CD14-positive monocyte (primary cell): ENCODE results near the gene NFKBIZ. TPM values are rescaled to one million over a fixed set of nuclear protein-coding genes. Genes with fewer than 3 reads are reported as not detected.
"Not testable (repeated sequence)": the region's sequence is repeated elsewhere in the genome, so short reads cannot be mapped to it uniquely, and the experiment has no call there.

Experiments
- DNase-seq, 3 donors: peaks; one replicate each; pipeline ENCODE4 v3.0.0-alpha.2; 2011 to 2022
- H2AFZ ChIP-seq: 2 replicates; pipeline ENCODE4 v1.6.0; 2012; ENCODE audit warnings: mild to moderate bottlenecking, low read depth, low read length, inconsistent platforms; ENCODE audit not compliant: insufficient read depth, poor library complexity, severe bottlenecking
- H3K27ac ChIP-seq, 2 donors: 1 replicate in 1 of 2; 2 replicates in 1 of 2; pipeline ENCODE4 v1.5.1; 2012 to 2013; ENCODE audit warnings: low read length in 2 of 2, control low read depth in 1 of 2, inconsistent platforms in 1 of 2, low read depth in 1 of 2, mild to moderate bottlenecking in 1 of 2
- H3K27me3 ChIP-seq, 2 donors: one replicate each; pipeline versions ENCODE4 v1.6.0 to v1.6.1; 2011 to 2013; ENCODE audit warnings: low read length in 2 of 2; ENCODE audit not compliant: control insufficient read depth in 2 of 2, insufficient read depth in 2 of 2
- H3K36me3 ChIP-seq, 2 donors: replicated peaks in 1 of 2; 1 replicate in 1 of 2; 2 replicates in 1 of 2; pipeline versions ENCODE4 v1.5.1 to v1.6.1; 2012 to 2013; ENCODE audit warnings: low read length in 2 of 2, control low read depth in 1 of 2, inconsistent platforms in 1 of 2, mild to moderate bottlenecking in 1 of 2; ENCODE audit not compliant: insufficient read depth in 2 of 2, control insufficient read depth in 1 of 2
- H3K4me1 ChIP-seq, 2 donors: 1 replicate in 1 of 2; 2 replicates in 1 of 2; pipeline versions ENCODE4 v1.5.1 to v1.6.1; 2012 to 2013; ENCODE audit warnings: low read length in 2 of 2, control low read depth in 1 of 2, inconsistent platforms in 1 of 2, mild to moderate bottlenecking in 1 of 2, moderate library complexity in 1 of 2; ENCODE audit not compliant: insufficient read depth in 2 of 2, control insufficient read depth in 1 of 2
- H3K4me2 ChIP-seq: replicated peaks from 2 replicates; pipeline ENCODE3; 2012; ENCODE audit warnings: low read length, moderate library complexity, mild to moderate bottlenecking; ENCODE audit not compliant: poor library complexity, severe bottlenecking; ENCODE audit errors: extremely low read depth
- H3K4me3 ChIP-seq, 3 experiments: fragments of 200-600 bp in 1 of 3; sonication (generic) in 1 of 3; replicated peaks in 1 of 3; 1 replicate in 2 of 3; 2 replicates in 1 of 3; pipeline ENCODE4 v1.5.1; 2011 to 2013; ENCODE audit warnings: low read length in 3 of 3, mild to moderate bottlenecking in 3 of 3, control low read depth in 2 of 3, low read depth in 2 of 3, inconsistent platforms in 1 of 3, moderate library complexity in 1 of 3
- H3K79me2 ChIP-seq: 2 replicates; pipeline ENCODE4 v1.6.0; 2012; ENCODE audit warnings: mild to moderate bottlenecking, control low read depth, inconsistent platforms, low read length, moderate library complexity; ENCODE audit not compliant: insufficient read depth
- H3K9ac ChIP-seq: 2 replicates; pipeline ENCODE4 v1.6.0; 2017; ENCODE audit warnings: low read length, mild to moderate bottlenecking; ENCODE audit not compliant: insufficient read depth, poor library complexity, severe bottlenecking
- H3K9me3 ChIP-seq, 2 donors: replicated peaks in 1 of 2; 1 replicate in 1 of 2; 2 replicates in 1 of 2; pipeline versions ENCODE4 v1.5.1 to v1.6.1; 2012 to 2013; ENCODE audit warnings: low read length in 2 of 2, control low read depth in 1 of 2; ENCODE audit not compliant: control insufficient read depth in 1 of 2, insufficient read depth in 1 of 2
- H4K20me1 ChIP-seq: 2 replicates; pipeline ENCODE4 v1.6.0; 2012; ENCODE audit warnings: mild to moderate bottlenecking, low read length, control low read depth, moderate library complexity; ENCODE audit not compliant: insufficient read depth
- H3K27ac Mint-ChIP-seq, 7 donors: one replicate each; pipeline ENCODE4 v1.8.0; 2020; ENCODE audit warnings: mild to moderate bottlenecking in 7 of 7, mixed read lengths in 7 of 7, moderate library complexity in 6 of 7, inconsistent platforms in 2 of 7
- H3K27me3 Mint-ChIP-seq, 3 donors: one replicate each; pipeline ENCODE4 v1.8.0; 2021 to 2022; ENCODE audit warnings: low read depth in 3 of 3, mild to moderate bottlenecking in 3 of 3, mixed read lengths in 3 of 3, moderate library complexity in 3 of 3, inconsistent platforms in 1 of 3
- H3K36me3 Mint-ChIP-seq, 2 donors: one replicate each; pipeline ENCODE4 v1.8.0; 2020; ENCODE audit warnings: mixed read lengths in 2 of 2, inconsistent platforms in 1 of 2, mild to moderate bottlenecking in 1 of 2
- H3K4me1 Mint-ChIP-seq: one replicate; pipeline ENCODE4 v1.8.0; 2020; ENCODE audit warnings: mild to moderate bottlenecking, mixed read lengths
- H3K4me3 Mint-ChIP-seq, 2 donors: one replicate each; pipeline ENCODE4 v1.8.0; 2020; ENCODE audit warnings: mild to moderate bottlenecking in 2 of 2, mixed read lengths in 2 of 2, moderate library complexity in 1 of 2
- H3K9me3 Mint-ChIP-seq, 7 donors: one replicate each; pipeline ENCODE4 v1.8.0; 2020 to 2022; ENCODE audit warnings: mixed read lengths in 7 of 7, mild to moderate bottlenecking in 6 of 7, moderate library complexity in 6 of 7, inconsistent platforms in 2 of 7
- WGBS: methylation state at CpG from one replicate; pipeline ENCODE4 v1.1.5; 2013; ENCODE audit warnings: missing lambda C conversion rate; ENCODE audit not compliant: insufficient coverage; 5-methylcytosine and 5-hydroxymethylcytosine counted together
- intact Hi-C, 2 donors: fragments of 100-400 bp; cut with micrococcal nuclease; formaldehyde crosslinking; loops; one replicate each; pipeline versions ENCODE4 v1.15.0 to v1.15.1; 2023
- polyA plus RNA-seq, 3 donors: library from polyadenylated mRNA; depleted of rRNA in 1 of 3; unstranded in 2 of 3; stranded (reverse) in 1 of 3; fragments of 300-500 nt in 2 of 3; fragments of >200 nt in 1 of 3; fragmentation: Illumina TruSeq in 2 of 3; gene quantifications; 1 replicate in 2 of 3; 2 replicates in 1 of 3; pipeline ENCODE4 v1.2.3, GENCODE V29; 2012 to 2021
- TF ChIP-seq, protein P1 (sequence below): fragments of 200-600 bp; IDR thresholded peaks from one replicate; pipeline ENCODE4 v1.8.0; 2022; ENCODE audit warnings: antibody characterized with exemption, mild to moderate bottlenecking

The NFKBIZ gene
- polyA plus RNA-seq, 3 donors = 71.0 to 592 (median 84.9) TPM

- DNase-seq = no peak
- H3K27ac ChIP-seq = peak overlapping the region in 1 of 2 donors; percentile 47
- H3K36me3 ChIP-seq = peaks cover 48 to 62% of the 10 kb centered on the region in 2 donors
- H3K4me1 ChIP-seq = peaks cover 3 to 23% of the 10 kb centered on the region in 2 donors
- TF ChIP-seq, protein P1, sequence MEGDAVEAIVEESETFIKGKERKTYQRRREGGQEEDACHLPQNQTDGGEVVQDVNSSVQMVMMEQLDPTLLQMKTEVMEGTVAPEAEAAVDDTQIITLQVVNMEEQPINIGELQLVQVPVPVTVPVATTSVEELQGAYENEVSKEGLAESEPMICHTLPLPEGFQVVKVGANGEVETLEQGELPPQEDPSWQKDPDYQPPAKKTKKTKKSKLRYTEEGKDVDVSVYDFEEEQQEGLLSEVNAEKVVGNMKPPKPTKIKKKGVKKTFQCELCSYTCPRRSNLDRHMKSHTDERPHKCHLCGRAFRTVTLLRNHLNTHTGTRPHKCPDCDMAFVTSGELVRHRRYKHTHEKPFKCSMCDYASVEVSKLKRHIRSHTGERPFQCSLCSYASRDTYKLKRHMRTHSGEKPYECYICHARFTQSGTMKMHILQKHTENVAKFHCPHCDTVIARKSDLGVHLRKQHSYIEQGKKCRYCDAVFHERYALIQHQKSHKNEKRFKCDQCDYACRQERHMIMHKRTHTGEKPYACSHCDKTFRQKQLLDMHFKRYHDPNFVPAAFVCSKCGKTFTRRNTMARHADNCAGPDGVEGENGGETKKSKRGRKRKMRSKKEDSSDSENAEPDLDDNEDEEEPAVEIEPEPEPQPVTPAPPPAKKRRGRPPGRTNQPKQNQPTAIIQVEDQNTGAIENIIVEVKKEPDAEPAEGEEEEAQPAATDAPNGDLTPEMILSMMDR = no peak
- no peak overlapping the region for H3K4me2 ChIP-seq
- no peaks in the 10 kb centered on the region for H3K9me3 ChIP-seq
- Mint-ChIP-seq H3K4me3 (no peak overlapping the region), H3K27me3 (no peaks in the 10 kb centered on the region), H3K27ac (peak overlapping the region; percentile 0 to 67 (median 53)), H3K36me3 (peaks cover 63 to 70% of the 10 kb centered on the region in 2 donors), H3K4me1 (peaks cover 30% of the 10 kb centered on the region), H3K9me3 (no peaks in the 10 kb centered on the region)
- no peak overlapping the region for H3K4me3 ChIP-seq
- H2AFZ ChIP-seq = no peak overlapping the region
- no peaks in the 10 kb centered on the region for H3K27me3 ChIP-seq
- peaks cover 56% of the 10 kb centered on the region for H4K20me1 ChIP-seq
- peaks cover 19% of the 10 kb centered on the region for H3K79me2 ChIP-seq
- 83% methylated on average over 1 of the region's 5 CpGs for WGBS
- H3K9ac ChIP-seq = no peak overlapping the region
- intact Hi-C loops = loop anchor here in 1 of 2 donors (5.0 kb wide), 1 partner anchor 40 kb away; no protein-coding TSS in a partner anchor
Measured at GRCh38 chr3:101861789-101862415, 12.6 kb downstream of the NFKBIZ start.

GRCh38 chr3:101862416-101863165 is 13.3 kb downstream of the NFKBIZ start:
- intact Hi-C loops = loop anchor here in 1 of 2 donors (5.0 kb wide), 1 partner anchor 40 kb away; no protein-coding TSS in a partner anchor
- Mint-ChIP-seq H3K4me3 (no peak overlapping the region), H3K9me3 (no peaks in the 10 kb centered on the region)

DNA sequence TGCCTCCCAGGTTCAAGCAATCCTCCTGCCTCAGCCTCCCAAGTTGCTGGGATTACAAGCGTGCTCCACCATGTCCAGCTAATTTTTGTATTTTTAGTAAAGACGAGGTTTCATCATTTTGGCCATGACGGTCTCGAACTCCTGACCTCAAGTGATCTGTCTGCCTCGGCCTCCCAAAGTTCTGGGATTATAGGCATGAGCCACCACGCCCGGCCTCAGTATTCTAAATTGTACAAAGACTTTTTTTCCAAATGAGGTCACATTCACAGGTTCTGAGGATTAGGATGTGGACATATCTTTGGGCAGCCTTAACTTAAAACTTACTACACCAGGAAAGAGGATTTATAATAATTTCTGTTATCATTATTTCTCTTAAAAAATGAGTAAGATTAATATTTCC is 15.6 kb downstream of the NFKBIZ start:
- Histone ChIP-seq H3K4me1 (peaks cover 8 to 15% of the 10 kb centered on the region in 2 donors), H3K36me3 (peaks cover 18 to 32% of the 10 kb centered on the region in 2 donors), H4K20me1 (peaks cover 26% of the 10 kb centered on the region)
- Mint-ChIP-seq H3K36me3 (peaks cover 33 to 40% of the 10 kb centered on the region in 2 donors), H3K27ac (peak overlapping the region in 1 of 7 donors; percentile 30), H3K4me1 (peaks cover 25% of the 10 kb centered on the region)
- H3K4me2 ChIP-seq, H3K27ac ChIP-seq, H3K27me3 Mint-ChIP-seq, DNase-seq, H3K9me3 ChIP-seq, H3K4me3 Mint-ChIP-seq, H3K79me2 ChIP-seq, H3K4me3 ChIP-seq, H3K9ac ChIP-seq, H2AFZ ChIP-seq, H3K27me3 ChIP-seq, H3K9me3 Mint-ChIP-seq: not testable (repeated sequence)
- 94% methylated on average over 5 of the region's 7 CpGs for WGBS
- intact Hi-C loops = loop anchor here in 1 of 2 donors (5.0 kb wide), 1 partner anchor 37 kb away; no protein-coding TSS in a partner anchor

More at GRCh38 chr3:101862416-101863165, 13.3 kb downstream of the NFKBIZ start:
- Mint-ChIP-seq H3K4me1 (peaks cover 24% of the 10 kb centered on the region), H3K36me3 (peaks cover 56 to 63% of the 10 kb centered on the region in 2 donors), H3K27me3 (no peaks in the 10 kb centered on the region), H3K27ac (peak overlapping the region in 5 of 7 donors; percentile 32 to 82 (median 59))
- Histone ChIP-seq H3K4me3 (no peak overlapping the region), H3K27ac (peak overlapping the region in 1 of 2 donors; percentile 22), H3K79me2 (peaks cover 13% of the 10 kb centered on the region), H3K4me2 (no peak overlapping the region), H3K9ac (no peak overlapping the region), H3K27me3 (no peaks in the 10 kb centered on the region), H2AFZ (no peak overlapping the region), H3K4me1 (peaks cover 0 to 17% of the 10 kb centered on the region in 2 donors), H4K20me1 (peaks cover 49% of the 10 kb centered on the region), H3K9me3 (no peaks in the 10 kb centered on the region), H3K36me3 (peaks cover 41 to 55% of the 10 kb centered on the region in 2 donors)
- WGBS = no CpG with 5 or more reads among the region's 3 CpGs
- TF ChIP-seq, protein P1 = no peak
- DNase-seq = peak in 1 of 3 donors; percentile 39
